ENCODE measurements around the gene GSC. TPM values are rescaled to one million over a fixed set of nuclear protein-coding genes. Genes with fewer than 3 reads are reported as not detected.
"Not testable (repeated sequence)": the region's sequence is repeated elsewhere in the genome, so short reads cannot be mapped to it uniquely, and the experiment has no call there.

The GSC gene
- total and polyA plus RNA-seq, 9 donors, result 0.71 to 6.2 (median 1.5) TPM

GRCh38 chr14:94748667-94749347 is 21.1 kb downstream of the GSC start:
- peaks cover 11% of the 10 kb centered on the region for H3K27me3 ChIP-seq (ENCODE audit: control insufficient read depth, insufficient read depth, low read length)

GRCh38 chr14:94747739-94748138 is 22.2 kb downstream of the GSC start:
- no CpG with 5 or more reads among the region's 3 CpGs for WGBS (ENCODE audit: insufficient coverage)
- DNase-seq, result peak; percentile 68
- Histone ChIP-seq H3K27me3 (ENCODE audit: control insufficient read depth, insufficient read depth, low read length) (peaks cover 11% of the 10 kb centered on the region), H3K4me3 (ENCODE audit: low read length) (no peak overlapping the region), H3K9me3 (replicated peaks; ENCODE audit: control insufficient read depth, low read depth, low read length) (no peaks in the 10 kb centered on the region), H3K36me3 (ENCODE audit: control insufficient read depth, insufficient read depth, low read length) (no peaks in the 10 kb centered on the region), H3K27ac (ENCODE audit: low read length) (no peak overlapping the region), H3K4me1 (ENCODE audit: control insufficient read depth, insufficient read depth, low read length) (peaks cover 13% of the 10 kb centered on the region)

More at GRCh38 chr14:94748667-94749347, 21.1 kb downstream of the GSC start:
- H3K27ac ChIP-seq (ENCODE audit: low read length), result no peak overlapping the region
- no peak for DNase-seq
- no peaks in the 10 kb centered on the region for H3K36me3 ChIP-seq (ENCODE audit: control insufficient read depth, insufficient read depth, low read length)
- no peaks in the 10 kb centered on the region for H3K9me3 ChIP-seq (replicated peaks; ENCODE audit: control insufficient read depth, low read depth, low read length)
- H3K4me3 ChIP-seq (ENCODE audit: low read length), result no peak overlapping the region
- peaks cover 22% of the 10 kb centered on the region for H3K4me1 ChIP-seq (ENCODE audit: control insufficient read depth, insufficient read depth, low read length)
- WGBS (ENCODE audit: insufficient coverage), result 29% methylated on average over 5 of the region's 11 CpGs

DNA sequence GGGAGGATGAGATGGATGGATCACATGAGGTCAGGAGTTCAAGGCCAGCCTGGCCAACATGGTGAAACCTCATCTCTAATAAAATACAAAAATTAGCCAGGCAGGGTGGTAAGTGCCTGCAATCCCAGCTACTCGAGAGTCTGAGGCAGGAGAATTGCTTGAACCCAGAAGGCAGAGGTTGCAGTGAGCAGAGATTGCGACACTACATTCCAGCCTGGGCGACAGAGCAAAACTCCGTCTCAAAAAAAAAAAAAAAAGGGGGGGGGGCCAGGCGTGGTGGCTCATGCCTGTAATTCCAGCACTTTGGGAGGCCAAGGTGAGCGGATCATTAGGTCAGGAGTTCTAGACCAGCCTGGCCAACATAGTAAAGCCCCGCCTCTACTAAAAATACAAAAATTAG is 22.8 kb downstream of the GSC start:
- H3K36me3 ChIP-seq (ENCODE audit: control insufficient read depth, insufficient read depth, low read length); DNase-seq; H3K4me3 ChIP-seq (ENCODE audit: low read length); H3K4me1 ChIP-seq (ENCODE audit: control insufficient read depth, insufficient read depth, low read length); H3K27ac ChIP-seq (ENCODE audit: low read length); H3K9me3 ChIP-seq (replicated peaks; ENCODE audit: control insufficient read depth, low read depth, low read length): not testable (repeated sequence)
- 77% methylated on average over 4 of the region's 7 CpGs for WGBS (ENCODE audit: insufficient coverage)
- H3K27me3 ChIP-seq (ENCODE audit: control insufficient read depth, insufficient read depth, low read length), result peaks cover 10% of the 10 kb centered on the region

- Histone ChIP-seq H3K4me1 (ENCODE audit: control insufficient read depth, insufficient read depth, low read length) (peaks cover 4% of the 10 kb centered on the region), H3K36me3 (ENCODE audit: control insufficient read depth, insufficient read depth, low read length) (no peaks in the 10 kb centered on the region), H3K27ac (ENCODE audit: low read length) (no peak overlapping the region), H3K4me3 (ENCODE audit: low read length) (no peak overlapping the region), H3K27me3 (ENCODE audit: control insufficient read depth, insufficient read depth, low read length) (peaks cover 8% of the 10 kb centered on the region), H3K9me3 (replicated peaks; ENCODE audit: control insufficient read depth, low read depth, low read length) (no peaks in the 10 kb centered on the region)
- no CpG with 5 or more reads among the region's 3 CpGs for WGBS (ENCODE audit: insufficient coverage)
- DNase-seq, result no peak
Measured at GRCh38 chr14:94746131-94746530, 23.8 kb downstream of the GSC start.

GRCh38 chr14:94738751-94739150 is 31.2 kb downstream of the GSC start:
- Histone ChIP-seq H3K4me1 (ENCODE audit: control insufficient read depth, insufficient read depth, low read length) (no peaks in the 10 kb centered on the region), H3K27me3 (ENCODE audit: control insufficient read depth, insufficient read depth, low read length) (no peaks in the 10 kb centered on the region), H3K36me3 (ENCODE audit: control insufficient read depth, insufficient read depth, low read length) (no peaks in the 10 kb centered on the region), H3K9me3 (replicated peaks; ENCODE audit: control insufficient read depth, low read depth, low read length) (no peaks in the 10 kb centered on the region), H3K27ac (ENCODE audit: low read length) (no peak overlapping the region), H3K4me3 (ENCODE audit: low read length) (no peak overlapping the region)
- WGBS (ENCODE audit: insufficient coverage), result 71% methylated on average over 1 of the region's 5 CpGs
- DNase-seq, result no peak

DNA sequence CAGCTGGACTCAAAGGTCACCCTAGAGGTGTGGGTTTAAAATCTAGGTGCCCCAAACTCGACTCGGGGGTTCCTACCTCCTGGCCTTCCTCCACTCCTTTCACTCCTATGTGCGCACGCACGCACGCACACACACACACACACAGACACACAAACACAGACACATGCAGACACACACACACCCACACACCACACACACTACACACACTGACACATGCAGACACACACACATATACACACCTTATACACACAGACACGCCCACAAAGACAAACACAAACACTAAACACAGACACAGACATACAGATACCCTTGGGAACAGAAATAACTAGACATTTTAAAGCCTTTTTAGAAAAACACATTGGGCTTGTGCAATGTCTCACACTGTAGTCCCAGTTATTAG is 31.8 kb downstream of the GSC start:
- Histone ChIP-seq H3K4me1 (ENCODE audit: control insufficient read depth, insufficient read depth, low read length) (no peaks in the 10 kb centered on the region), H3K4me3 (ENCODE audit: low read length) (no peak overlapping the region), H3K36me3 (ENCODE audit: control insufficient read depth, insufficient read depth, low read length) (no peaks in the 10 kb centered on the region), H3K27ac (ENCODE audit: low read length) (no peak overlapping the region), H3K27me3 (ENCODE audit: control insufficient read depth, insufficient read depth, low read length) (no peaks in the 10 kb centered on the region), H3K9me3 (replicated peaks; ENCODE audit: control insufficient read depth, low read depth, low read length) (no peaks in the 10 kb centered on the region)
- DNase-seq, result no peak
- 83% methylated on average over 1 of the region's 7 CpGs for WGBS (ENCODE audit: insufficient coverage)

GRCh38 chr14:94728950-94729349 is 41.0 kb downstream of the GSC start:
- Histone ChIP-seq H3K4me1 (ENCODE audit: control insufficient read depth, insufficient read depth, low read length) (no peaks in the 10 kb centered on the region), H3K27me3 (ENCODE audit: control insufficient read depth, insufficient read depth, low read length) (no peaks in the 10 kb centered on the region), H3K27ac (ENCODE audit: low read length) (no peak overlapping the region), H3K36me3 (ENCODE audit: control insufficient read depth, insufficient read depth, low read length) (no peaks in the 10 kb centered on the region), H3K9me3 (replicated peaks; ENCODE audit: control insufficient read depth, low read depth, low read length) (no peaks in the 10 kb centered on the region), H3K4me3 (ENCODE audit: low read length) (no peak overlapping the region)
- 44% methylated on average over 1 of the region's 3 CpGs for WGBS (ENCODE audit: insufficient coverage)
- DNase-seq, result peak; percentile 9

DNA sequence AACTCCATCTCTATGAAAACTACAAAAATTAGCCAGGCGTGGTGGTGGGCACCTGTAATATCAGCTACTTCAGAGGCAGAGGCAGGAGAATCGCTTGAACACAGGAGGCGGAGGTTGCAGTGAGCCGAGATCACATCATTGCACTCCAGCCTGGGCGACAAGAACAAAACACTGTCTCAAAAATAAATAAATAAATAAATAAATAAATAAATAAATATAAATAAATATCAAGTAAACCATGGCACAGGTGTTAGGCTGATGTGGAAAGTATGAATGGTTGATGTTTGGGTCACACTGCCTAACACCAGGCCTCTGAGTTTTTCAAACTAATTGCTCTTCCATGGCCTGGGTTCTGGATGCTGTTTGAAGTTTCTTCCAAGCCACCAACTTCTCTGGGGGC is 41.5 kb downstream of the GSC start:
- not testable (repeated sequence) for H3K27ac ChIP-seq (ENCODE audit: low read length); H3K4me1 ChIP-seq (ENCODE audit: control insufficient read depth, insufficient read depth, low read length); H3K36me3 ChIP-seq (ENCODE audit: control insufficient read depth, insufficient read depth, low read length); H3K27me3 ChIP-seq (ENCODE audit: control insufficient read depth, insufficient read depth, low read length); H3K4me3 ChIP-seq (ENCODE audit: low read length); DNase-seq; H3K9me3 ChIP-seq (replicated peaks; ENCODE audit: control insufficient read depth, low read depth, low read length)
- 100% methylated on average over 1 of the region's 5 CpGs for WGBS (ENCODE audit: insufficient coverage)

GRCh38 chr14:94726649-94727048 is 43.3 kb downstream of the GSC start:
- not testable (repeated sequence) for H3K4me1 ChIP-seq (ENCODE audit: control insufficient read depth, insufficient read depth, low read length); H3K4me3 ChIP-seq (ENCODE audit: low read length); H3K27me3 ChIP-seq (ENCODE audit: control insufficient read depth, insufficient read depth, low read length); H3K9me3 ChIP-seq (replicated peaks; ENCODE audit: control insufficient read depth, low read depth, low read length); DNase-seq; H3K27ac ChIP-seq (ENCODE audit: low read length); H3K36me3 ChIP-seq (ENCODE audit: control insufficient read depth, insufficient read depth, low read length)
- 71% methylated on average over 1 of the region's 8 CpGs for WGBS (ENCODE audit: insufficient coverage)

GRCh38 chr14:94724993-94725392 is 44.9 kb downstream of the GSC start:
- Histone ChIP-seq H3K4me1 (ENCODE audit: control insufficient read depth, insufficient read depth, low read length) (no peaks in the 10 kb centered on the region), H3K4me3 (ENCODE audit: low read length) (no peak overlapping the region), H3K27ac (ENCODE audit: low read length) (no peak overlapping the region), H3K36me3 (ENCODE audit: control insufficient read depth, insufficient read depth, low read length) (no peaks in the 10 kb centered on the region), H3K27me3 (ENCODE audit: control insufficient read depth, insufficient read depth, low read length) (no peaks in the 10 kb centered on the region), H3K9me3 (replicated peaks; ENCODE audit: control insufficient read depth, low read depth, low read length) (no peaks in the 10 kb centered on the region)
- WGBS (ENCODE audit: insufficient coverage), result no CpG with 5 or more reads among the region's 2 CpGs
- no peak for DNase-seq

GRCh38 chr14:94722397-94722796 is 47.5 kb downstream of the GSC start:
- no peaks in the 10 kb centered on the region for H3K36me3 ChIP-seq (ENCODE audit: control insufficient read depth, insufficient read depth, low read length)
- H3K27ac ChIP-seq (ENCODE audit: low read length), result no peak overlapping the region
- no peaks in the 10 kb centered on the region for H3K4me1 ChIP-seq (ENCODE audit: control insufficient read depth, insufficient read depth, low read length)
- H3K27me3 ChIP-seq (ENCODE audit: control insufficient read depth, insufficient read depth, low read length), result no peaks in the 10 kb centered on the region
- no peaks in the 10 kb centered on the region for H3K9me3 ChIP-seq (replicated peaks; ENCODE audit: control insufficient read depth, low read depth, low read length)
- no peak overlapping the region for H3K4me3 ChIP-seq (ENCODE audit: low read length)
- WGBS (ENCODE audit: insufficient coverage), result 100% methylated on average over 1 of the region's 4 CpGs
- no peak for DNase-seq
